Measurements from ENCODE around the gene RPAP3.
"Not testable (repeated sequence)": the region's sequence is repeated elsewhere in the genome, so short reads cannot be mapped to it uniquely, and the experiment has no call there.

The RPAP3 gene

DNA sequence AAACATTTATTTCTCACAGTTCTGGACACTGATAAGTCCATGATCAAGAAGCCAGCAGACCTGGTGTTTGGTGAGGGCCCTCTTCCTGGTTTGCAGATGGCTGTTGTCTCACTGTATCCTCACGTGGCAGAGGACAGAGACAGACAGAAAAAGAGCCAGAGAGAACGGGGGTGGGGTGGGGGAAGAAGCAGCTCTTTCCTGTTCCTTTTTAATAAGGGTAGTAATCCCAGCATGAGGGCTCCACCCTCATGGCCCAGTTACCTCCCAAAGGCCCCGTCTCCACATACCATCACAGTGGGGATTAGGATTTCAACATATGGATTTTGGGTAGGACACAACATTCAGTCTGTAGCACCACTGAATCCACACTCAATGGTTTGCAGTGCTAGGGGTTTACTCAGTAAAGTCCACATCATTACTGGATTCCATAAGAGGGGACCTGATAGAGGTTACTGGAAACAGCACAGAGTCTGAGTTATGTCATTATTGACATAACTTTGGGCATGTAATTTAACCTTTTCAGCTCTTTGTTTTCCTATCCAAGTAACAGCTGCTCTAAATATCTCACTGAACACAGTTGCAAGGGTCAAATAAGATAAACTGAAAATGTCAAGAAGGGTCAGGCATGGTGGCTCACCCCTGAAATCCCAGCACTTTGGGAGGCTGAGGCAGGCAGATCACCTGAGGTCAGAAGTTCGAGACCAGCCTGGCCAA is 53.2 kb downstream of the RPAP3 start:
- DNase-seq: peak; percentile 77

DNA sequence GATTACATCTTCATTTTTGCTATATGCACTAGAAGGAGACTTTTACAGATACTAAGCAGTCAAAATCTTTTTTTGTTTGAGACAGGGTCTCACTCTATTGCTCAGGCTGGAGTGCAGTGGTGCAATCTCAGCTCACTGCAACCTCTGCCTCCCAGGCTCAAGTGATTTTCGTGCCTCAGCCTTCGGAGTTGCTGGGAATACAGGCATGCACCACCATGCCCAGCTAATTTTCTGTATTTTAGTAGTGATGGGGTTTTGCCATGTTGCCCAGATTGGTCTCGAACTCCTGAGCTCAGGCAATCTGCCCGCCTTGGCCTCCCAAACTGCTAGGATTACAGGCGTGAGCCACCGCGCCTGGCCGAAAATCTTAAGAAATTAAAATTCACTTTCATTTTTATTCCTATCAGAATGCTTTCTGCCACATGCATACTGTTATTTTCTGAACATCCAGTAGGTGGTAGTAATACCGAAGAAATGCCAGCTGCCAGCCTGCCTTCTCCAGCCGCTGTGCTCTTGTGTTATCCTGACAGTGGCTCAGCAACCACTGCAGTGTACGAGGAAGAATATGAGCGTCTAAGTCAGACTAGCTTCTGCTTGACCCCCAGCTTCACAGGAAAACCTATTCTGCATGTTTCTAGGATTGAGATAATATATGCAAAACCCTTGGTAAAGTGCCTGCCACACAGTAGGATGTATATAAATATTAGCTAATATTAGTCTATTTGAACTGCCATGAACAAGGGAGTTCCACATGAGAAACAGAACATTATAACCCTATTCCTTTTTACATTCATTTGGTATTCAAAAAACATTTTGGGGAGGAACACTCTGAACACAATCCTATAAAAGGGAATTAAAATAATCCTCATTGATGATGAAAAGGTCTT is 54.2 kb downstream of the RPAP3 start:
- peak; percentile 71 for DNase-seq

DNA sequence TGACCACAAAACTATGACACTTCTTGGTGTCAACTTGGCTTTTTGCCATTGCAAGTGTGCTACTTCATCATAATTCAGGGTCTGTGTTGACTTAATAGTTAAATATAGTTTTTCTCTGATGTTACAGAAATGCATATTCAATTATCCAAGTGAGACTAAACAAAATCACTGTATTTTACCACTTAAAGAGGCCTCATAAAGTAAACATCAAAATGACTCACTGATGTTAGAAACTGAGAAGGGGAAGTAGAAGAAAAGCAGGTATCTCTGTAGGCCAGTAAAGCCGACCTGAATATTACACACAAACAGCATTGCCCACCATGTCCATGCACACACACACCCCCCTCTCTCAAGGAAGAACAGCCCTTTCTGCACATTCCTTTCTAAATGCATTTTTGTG is 55.4 kb downstream of the RPAP3 start:
- DNase-seq: peak; percentile 32

DNA sequence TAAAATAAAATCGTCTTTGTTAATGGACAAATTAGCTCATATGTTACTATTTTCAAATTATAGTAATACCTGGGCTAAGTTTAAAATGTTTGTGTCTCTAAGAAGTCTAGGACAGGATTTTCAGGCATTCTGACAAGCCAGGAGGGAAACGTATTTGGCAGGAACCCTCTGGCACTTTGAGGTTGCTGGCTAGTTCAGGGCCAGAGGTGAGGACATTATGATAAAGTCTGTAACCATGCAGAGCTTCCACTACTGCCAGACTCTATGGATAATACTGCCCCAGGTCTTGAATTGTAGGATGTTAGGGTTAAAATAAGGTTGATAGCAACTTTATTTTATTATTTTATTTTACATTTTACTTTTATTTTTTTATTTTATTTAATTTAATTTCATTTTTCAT is 56.4 kb downstream of the RPAP3 start:
- DNase-seq: no peak

DNA sequence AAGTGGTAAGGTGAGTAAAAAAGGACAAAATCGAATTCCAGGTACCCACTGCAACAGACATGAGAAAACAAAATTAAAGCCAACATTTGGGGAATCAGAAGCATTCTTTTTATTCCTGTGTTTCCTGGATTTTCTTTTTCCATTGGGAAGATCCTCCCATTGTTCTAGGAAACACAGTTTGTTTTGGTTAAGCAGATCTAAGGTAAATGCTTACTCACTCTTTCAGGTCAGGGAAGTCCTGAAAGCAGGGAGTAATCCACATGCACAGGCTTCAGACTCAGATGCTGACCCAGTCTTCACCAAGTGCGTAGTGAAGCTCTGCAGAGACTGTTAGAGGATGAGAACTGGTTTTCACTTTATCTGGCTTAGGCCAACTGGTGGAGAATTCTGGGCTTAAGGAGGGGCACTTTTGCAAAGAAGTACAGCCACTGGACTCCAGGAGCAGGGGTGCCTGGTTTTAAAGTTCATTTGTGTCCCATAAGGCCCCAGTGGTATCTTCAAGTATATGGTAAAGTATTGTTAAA is 57.7 kb downstream of the RPAP3 start:
- DNase-seq: no peak

DNA sequence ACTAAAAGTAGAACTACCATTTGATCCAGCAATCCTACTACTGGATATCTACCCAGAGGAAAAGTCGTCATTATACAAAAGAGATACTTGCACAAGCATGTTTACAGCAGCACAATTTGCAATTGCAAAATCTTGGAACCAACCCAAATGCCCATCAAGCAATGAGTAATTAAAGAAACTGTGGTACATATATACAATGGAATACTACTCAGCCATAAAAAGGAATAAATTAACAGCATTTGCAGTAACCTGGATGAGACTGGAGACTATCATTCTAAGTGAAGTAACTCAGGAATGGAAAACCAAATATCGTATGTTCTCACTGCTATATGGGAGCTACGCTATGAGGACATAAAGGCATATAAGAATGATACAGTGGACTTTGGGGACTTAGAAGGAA is 63.5 kb downstream of the RPAP3 start:
- DNase-seq: not testable (repeated sequence)

DNA sequence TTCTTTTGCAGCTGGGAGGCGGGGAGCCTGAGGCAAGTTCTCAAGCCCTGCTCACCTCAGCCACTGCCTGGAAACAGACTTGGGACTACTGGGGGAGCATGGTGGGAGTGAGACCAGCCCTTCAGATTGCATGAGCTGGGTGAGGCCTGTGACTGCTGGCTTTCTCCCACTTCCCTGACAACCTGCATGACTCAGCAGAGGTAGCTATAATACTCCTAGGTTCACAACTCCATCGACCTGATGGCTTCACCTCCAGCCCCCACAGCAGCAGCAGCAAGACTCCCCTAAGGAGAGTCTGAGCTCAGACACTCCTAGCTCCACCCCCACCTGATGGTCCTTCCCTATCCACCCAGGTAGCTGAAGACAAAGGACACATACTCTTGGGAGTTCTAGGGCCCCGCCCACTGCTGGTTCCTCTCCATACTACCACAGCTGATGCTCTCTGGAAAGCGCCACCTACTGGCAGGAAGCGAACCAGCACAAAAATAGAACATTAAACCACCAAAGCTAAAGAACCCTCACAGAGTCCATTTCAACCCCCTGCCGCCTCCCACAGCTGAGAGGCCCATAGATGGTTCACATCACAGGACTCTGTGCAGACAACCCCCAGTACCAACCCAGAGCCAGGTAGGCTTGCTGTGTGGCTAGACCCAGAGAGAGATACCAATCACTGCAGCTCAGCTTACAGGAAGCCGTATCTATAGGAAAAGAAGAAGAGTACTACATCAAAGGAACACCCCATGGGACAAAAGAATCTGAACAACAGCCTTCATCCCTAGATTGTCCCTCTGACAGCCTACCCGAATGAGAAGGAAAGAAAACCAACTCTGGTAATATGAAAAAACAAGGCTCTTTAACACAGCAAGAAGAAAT is 68.7 kb downstream of the RPAP3 start:
- DNase-seq: peak; percentile 87

DNA sequence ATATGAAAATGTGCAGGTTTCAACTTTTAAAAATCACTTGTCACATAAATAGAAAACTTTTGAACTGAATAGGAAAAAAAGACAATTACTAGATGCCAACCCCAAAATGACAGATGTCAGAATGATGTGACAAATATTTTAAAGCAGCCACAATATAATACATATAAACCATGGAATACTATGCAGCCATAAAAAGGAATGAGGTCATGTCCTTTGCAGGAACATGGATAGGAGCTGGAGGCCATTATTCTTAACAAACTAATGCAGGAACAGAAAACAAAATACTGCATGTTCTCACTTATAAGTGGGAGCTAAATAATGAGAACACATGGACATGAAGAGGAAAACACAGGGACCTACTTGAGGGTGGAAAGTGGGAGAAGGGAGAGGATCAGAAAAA is 70.1 kb downstream of the RPAP3 start:
- not testable (repeated sequence) for DNase-seq

DNA sequence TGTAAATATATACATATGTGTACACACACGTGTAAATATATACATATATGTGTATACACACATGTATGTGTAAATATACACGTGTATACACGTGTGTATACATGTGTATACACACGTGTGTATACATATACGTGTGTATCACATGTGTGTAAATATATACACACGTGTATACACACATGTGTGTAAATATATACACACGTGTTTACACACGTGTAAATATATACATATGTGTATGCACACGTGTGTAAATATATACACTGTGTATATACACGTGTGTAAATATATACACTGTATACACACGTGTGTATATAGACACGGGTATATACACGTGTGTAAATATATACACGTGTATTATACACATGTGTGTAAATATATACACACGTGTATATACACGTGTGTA is 71.7 kb downstream of the RPAP3 start:
- DNase-seq: no peak

DNA sequence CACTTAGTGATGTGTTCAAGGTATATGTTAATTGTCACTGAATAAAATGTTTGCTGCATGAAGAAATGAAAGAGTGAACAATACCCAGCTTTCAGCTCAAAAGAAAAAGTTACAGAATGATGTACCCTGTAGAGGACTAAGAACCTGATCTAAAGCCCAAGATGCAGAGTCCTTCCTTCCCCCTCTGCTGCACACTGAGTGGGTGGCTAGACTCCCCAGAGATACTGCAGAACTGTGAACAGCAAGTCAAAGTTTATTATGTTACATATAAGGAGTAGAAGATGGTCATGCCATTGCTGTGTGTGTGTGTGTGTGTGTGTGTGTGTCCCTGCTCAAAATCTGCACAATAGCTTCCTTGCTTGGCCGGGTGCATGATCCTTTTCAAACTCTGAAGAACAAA is 83.9 kb downstream of the RPAP3 start:
- no peak for DNase-seq

DNA sequence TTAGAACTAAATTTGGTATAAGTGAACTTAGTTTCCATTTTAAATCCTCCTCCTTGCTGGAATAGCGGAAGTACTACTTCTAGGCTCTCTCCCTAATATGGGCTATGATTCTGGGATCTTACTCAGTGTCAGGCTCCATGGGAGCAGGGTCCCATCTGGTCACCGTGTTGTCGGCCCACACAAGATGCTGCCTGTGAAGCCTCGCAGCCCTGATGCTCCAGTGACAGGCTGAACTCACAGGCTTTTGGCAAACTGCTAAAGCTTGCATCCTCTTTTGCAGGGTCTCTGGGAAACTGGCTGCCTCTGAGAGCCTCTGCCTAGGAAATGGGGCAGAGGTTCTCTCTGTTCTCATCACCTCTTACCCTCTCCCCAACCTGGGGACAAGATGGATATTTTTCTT is 88.4 kb downstream of the RPAP3 start:
- no peak for DNase-seq

DNA sequence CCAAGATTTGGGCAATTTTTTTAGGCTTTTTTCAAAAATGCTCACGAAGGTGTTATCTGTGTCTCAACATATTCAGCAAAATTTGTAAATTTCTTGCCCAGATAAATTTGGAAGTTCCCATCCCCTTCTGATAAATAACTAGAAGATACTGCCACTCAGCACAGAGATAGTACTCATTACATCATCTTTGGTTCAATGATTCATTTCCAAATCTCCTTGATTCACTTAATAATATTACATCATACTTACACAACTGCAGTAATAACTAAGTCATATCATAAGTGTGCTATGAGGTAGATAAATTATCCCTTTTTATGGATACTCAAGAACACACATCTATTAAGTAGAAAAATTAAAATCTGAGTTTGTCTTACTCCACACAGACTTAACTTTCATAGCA is 89.4 kb downstream of the RPAP3 start:
- DNase-seq: no peak

DNA sequence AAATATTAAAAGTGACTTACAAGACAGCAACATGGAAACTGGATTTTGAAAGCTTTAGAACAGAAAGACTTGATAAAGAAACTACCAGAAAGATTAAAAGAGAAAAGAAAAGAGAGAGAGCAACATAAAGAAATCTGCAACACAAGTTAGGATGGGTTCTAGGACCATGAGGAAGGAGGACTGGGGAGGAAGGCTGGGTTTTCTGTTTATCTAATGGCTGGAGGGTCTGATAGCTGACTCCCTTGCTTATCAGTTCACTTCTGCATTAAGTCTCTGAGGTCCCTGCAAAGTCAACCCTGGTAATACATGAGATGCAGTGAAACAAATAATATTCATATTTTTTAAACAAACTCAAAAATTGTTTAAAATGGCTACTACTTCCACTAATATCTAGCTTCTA is 90.1 kb downstream of the RPAP3 start:
- DNase-seq: no peak

DNA sequence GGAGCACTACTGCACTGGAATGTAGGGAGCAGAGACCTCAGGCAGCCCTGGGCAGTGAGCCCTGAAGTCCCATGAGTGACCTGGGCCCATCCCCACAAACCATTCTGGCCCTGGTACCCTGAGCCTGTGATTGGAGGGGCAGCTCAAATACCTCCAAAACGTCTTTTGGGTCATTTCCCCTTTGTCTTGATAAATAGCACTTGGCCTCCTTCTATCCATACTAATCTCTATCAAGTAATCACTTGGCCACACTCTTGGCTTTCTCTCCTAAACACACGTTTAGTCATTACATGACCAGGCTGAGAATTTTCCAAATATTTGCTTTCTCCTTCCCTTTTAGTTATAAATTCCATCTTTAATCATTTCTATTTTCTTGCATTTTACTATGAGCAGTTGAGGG is 91.3 kb downstream of the RPAP3 start:
- no peak for DNase-seq

DNA sequence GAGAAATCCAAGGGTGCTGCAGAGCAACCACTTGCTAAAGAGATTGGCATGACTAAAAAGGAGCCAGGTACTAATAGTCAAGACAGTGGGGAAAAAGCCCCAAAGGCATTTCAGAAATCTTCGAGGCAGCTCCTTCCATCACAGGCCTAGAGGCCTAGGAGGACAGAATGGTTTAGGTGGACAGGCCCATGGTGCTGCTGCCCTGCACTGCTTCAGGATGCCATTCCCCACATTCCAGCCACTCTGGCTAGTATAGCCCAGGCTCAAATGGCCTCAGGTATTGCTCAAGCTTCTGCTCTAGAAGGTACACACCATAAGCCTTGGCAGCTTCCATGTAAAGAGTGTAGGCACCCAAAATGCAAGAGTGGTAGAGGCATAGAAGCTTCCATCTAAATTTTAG is 92.9 kb downstream of the RPAP3 start:
- no peak for DNase-seq

DNA sequence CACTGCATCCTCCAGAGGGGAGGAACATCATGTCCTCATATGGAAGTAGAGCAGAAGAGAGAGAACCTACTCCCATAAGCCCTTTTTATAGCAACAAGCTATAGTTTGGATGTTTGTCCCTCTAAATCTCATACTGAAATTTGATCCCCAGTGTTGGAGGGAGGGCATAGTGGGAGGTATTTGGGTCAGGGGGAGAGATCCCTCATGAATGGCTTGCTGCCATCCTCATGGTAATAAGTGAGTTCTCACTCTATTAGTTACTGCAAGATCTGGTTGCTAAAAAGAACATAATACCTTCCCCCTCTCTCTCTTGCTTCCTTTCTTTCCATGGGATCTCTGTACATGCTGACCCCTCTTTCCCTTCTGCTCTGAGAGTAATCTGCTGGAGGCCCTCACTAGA is 93.9 kb downstream of the RPAP3 start:
- DNase-seq: no peak
